Posterior cingulate gyrus (tissue), 11 donors: ENCODE measurements around the gene ISCA1.
"Not testable (repeated sequence)": the region's sequence is repeated elsewhere in the genome, so short reads cannot be mapped to it uniquely, and the experiment has no call there.

Experiments used
- DNase-seq, 10 donors: peaks; one replicate each; pipeline versions ENCODE4 v3.0.0 to v3.0.0-alpha.2; 2020 to 2021; ENCODE audit warnings: mixed read lengths in 3 of 10
- intact Hi-C: fragments of 100-400 bp; cut with DNase I; formaldehyde crosslinking; loops from one replicate; pipeline ENCODE4 v1.15.1; 2023

Gene ISCA1

GRCh38 chr9:86282077-86282978, at the start of gene ISCA1:
TSS of gene ISCA1 (minus strand) at chr9:86282538. CDS start at chr9:86282458, 80 bp downstream.
- DNase-seq = peak; percentile 95 to 99 (median 98)
- intact Hi-C loops = loop anchor here (5.0 kb wide), 1 partner anchor 70 kb away; the partner anchor contains the start of gene TUT7

GRCh38 chr9:86330186-86330585, 47.8 kb upstream of the ISCA1 start:
- peak in 1 of 10 donors; percentile 30 for DNase-seq
- intact Hi-C loops = no loop called here

DNA sequence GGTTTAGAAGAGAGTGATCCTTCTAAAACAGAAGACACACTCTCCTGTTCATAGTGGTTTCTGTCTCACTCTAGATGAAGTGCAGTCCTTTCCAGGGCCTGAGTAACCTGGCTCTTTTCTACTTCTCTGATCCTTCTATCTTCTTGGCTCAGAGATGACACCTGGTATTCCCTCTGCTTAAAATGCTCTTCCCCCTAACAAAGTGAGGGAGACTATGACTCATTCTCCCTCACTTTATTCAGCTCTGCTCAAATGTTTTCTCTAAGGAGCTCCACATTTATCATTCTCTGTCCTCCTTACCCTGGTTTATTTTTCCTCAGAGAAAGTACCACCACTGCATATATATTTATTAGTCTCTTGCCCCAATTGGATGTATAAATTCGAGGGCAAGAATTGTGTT, 47.3 kb upstream of the ISCA1 start:
- intact Hi-C loops = no loop called here
- no peak for DNase-seq

- intact Hi-C loops = no loop called here
- no peak for DNase-seq
Observed at GRCh38 chr9:86328156-86328555, 45.8 kb upstream of the ISCA1 start.

GRCh38 chr9:86326536-86326935, 44.2 kb upstream of the ISCA1 start:
- DNase-seq = peak in 1 of 10 donors; percentile 14
- intact Hi-C loops = no loop called here

GRCh38 chr9:86324901-86325300, 42.6 kb upstream of the ISCA1 start:
- intact Hi-C loops = no loop called here
- no peak for DNase-seq

GRCh38 chr9:86324308-86324707, 42.0 kb upstream of the ISCA1 start:
- peak in 7 of 10 donors; percentile 12 to 70 (median 33) for DNase-seq
- intact Hi-C loops = no loop called here

DNA sequence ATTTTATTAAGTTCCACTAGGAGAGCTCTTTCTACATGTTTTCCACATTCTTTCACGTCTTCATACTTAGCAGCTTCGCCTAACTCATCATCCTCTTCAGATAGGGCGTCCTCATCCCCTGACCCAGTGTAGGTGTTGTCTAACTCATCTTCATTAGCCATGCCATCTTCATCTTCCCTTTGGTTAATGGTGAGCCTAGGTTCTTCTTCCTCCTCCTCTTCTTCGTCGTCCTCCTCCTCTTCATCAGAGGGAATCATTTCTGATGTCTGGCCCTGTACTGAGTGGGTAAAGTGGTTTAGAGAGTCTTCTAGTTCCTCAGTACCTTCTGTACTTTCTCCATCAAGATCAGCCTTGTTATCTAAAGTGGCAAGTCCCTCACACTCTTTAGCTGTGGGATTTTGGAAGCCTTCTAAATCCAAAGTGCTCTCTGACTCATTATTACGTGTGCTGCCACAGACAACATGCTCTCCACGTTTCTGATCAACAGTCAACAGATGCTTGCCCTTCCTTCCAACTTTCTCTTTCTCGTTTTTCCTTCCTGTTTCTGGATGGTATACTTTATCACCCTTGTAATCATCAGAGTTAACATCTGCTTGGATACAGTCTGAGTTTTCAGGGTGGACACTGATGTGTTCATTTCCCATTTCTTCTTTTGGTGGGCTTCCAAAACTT, 40.8 kb upstream of the ISCA1 start:
- DNase-seq = no peak
- intact Hi-C loops = no loop called here

DNA sequence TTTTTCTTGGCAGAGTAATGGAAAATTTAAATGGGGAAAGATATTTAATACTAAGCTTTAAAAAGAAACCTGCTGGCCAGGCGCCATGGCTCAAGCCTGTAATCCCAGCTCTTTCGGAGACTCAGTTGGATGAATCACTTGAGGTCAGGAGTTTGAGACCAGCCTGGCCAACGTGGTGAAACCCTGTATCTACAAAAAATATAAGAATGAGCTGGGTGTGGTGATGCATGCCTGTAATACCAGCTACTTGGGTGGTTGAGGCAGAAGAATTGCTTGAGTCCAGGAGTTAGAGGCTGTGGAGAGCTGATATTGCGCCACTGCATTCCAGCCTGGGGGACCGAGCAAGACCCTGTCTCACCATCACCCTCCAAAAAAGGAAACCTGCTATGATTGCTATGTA, 39.0 kb upstream of the ISCA1 start:
- DNase-seq = no peak
- intact Hi-C loops = no loop called here

- no peak for DNase-seq
- intact Hi-C loops = no loop called here
Observed at GRCh38 chr9:86318187-86318586, 35.8 kb upstream of the ISCA1 start.

GRCh38 chr9:86315078-86315477, 32.7 kb upstream of the ISCA1 start:
- DNase-seq = no peak
- intact Hi-C loops = no loop called here

GRCh38 chr9:86312959-86313358, 30.6 kb upstream of the ISCA1 start:
- DNase-seq, intact Hi-C loops: not testable (repeated sequence)

DNA sequence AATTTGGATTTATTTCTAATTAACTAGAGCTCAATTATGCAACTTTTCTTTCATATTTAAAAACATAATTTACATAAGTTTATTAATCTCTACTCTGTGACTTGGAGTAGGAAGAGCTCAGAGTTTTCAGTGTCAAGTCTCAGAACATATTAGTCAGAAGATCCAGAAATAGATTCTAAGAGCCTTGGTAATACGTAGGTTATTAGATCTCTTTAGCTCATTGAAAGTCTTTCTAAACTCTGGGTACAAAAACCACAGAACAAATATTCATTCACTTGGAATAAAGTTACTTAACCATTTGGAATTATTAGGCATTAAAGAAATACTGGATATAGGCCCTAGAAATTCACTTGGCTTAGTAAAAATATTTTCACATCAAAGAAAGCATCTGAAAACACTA, 26.3 kb upstream of the ISCA1 start:
- DNase-seq = no peak
- intact Hi-C loops = no loop called here

DNA sequence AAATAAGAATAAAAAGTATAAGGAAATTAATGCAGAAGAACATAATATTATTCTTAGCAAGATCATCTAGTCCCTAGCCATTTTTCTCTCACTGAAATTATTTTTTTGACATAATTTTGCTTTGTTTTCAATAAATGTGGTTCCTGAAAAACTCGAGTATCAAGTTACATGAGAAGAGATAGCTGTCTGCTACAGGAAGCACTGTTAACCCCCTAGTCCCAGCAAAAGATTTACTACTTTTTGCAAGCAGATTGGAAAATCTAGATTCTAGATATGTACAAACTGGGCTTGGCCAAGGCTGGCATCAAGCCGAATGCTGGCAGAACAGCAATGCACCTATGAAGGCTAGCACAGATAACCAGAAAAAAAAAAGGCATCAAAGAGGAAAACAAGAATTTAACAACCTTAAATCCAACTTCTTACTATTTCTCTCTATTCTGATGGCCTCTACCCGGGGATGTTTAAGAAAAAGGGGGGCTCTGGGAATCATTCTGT, 21.9 kb upstream of the ISCA1 start:
- intact Hi-C loops = no loop called here
- no peak for DNase-seq

- intact Hi-C loops = no loop called here
- DNase-seq = no peak
Observed at GRCh38 chr9:86303316-86303975, 21.1 kb upstream of the ISCA1 start.

DNA sequence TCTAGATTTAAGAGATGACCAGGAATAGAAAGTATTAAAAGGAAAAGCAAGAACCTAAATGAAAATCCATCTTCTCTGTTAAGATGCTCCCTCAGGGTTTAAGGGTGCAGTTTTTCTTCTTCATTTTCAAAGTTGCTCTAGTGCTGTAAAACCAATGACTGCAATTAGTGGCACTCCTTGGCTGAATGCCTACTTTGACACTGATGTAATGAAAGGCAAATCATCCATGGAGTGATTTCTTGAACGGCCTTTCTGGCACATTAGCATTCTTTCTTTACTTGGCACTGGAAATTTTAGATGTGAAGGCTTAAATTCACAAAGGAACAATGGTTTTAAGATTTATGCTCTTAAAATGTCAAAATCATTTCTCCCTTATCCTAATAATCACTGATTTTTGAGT, 19.3 kb upstream of the ISCA1 start:
- no peak for DNase-seq
- intact Hi-C loops = no loop called here

GRCh38 chr9:86300701-86301100, 18.4 kb upstream of the ISCA1 start:
- intact Hi-C loops = no loop called here
- DNase-seq = no peak

DNA sequence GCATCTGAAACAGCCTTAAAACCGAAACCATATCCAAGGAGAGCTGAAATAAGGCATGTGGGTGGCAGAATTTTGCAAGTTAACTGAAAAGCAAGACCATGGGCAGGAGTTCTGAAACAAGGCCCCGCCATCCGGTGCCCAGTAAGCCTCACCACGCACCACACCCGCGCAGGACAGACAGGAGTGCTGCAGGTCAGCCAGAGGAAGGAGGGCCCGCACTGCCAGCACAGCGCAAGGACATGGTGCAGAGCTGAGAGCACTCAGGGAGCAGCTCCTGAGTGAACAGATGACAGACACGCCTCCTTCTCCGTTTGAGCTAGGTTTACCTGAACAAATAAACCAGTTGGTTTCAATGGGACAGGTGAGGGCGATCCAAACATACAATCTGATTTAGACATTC, 16.5 kb upstream of the ISCA1 start:
- peak in 4 of 10 donors; percentile 17 to 86 (median 78) for DNase-seq
- intact Hi-C loops = no loop called here

DNA sequence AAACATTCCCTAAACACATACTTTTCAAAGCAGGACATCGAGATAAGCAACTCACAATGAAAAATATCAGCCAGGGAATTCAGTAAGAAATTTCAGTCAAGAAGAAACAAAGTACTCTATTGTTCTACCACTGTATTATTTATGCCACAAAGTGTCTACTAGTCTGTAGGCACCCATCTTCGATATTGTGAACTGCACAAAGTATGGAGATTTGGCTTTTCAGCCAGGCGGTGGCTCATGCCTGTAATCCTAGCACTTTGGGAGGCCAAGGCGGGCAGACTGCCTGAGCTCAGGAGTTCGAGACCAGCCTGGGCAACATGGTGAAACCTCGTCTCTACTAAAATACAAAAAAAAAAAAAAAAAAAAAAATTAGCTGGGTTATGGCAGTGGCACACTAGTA, 8.0 kb upstream of the ISCA1 start:
- DNase-seq, intact Hi-C loops: not testable (repeated sequence)

DNA sequence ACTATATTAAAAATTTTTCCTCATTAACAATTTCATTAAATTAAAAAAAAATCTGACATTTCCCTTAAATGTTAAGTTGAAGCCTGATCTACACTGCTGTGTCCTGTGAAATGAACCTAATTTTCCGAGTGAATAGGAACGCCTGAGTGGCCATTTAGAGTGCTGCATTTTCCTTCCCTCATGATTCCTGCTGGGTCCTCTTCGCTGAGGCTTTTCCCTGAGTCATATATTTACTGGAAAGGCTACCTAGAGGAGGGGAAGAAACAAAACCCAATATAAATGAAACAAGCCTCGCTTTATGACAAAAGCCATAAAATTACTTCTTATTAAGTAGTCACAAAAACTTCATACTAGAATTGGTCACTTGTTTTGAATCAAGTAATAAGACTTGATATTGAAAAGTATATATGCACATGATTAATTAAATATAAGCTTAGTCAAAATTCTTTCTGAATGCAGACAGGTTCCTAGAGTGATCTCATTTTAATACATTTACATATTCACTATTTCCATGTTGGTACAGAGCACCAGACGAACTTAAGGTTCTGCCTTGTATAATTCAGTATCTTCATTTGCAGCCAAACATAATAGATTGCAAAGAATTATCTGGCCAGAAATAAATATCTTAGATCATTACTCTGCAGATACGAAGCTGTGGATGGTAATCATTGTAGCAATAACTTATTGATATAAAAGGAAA, 6.3 kb upstream of the ISCA1 start:
- intact Hi-C loops = no loop called here
- no peak for DNase-seq
